CD4-positive, alpha-beta T cell (primary cell): ENCODE measurements around the gene STIM2. TPM values are rescaled to one million over a fixed set of nuclear protein-coding genes. Genes with fewer than 3 reads are reported as not detected.

Source experiments
- ATAC-seq: fragments of 200-7000 bp; cut with Tn5 transposase; one replicate; pipeline ENCODE4 v1.10.0; 2022; ENCODE audit warnings: mild to moderate bottlenecking; ENCODE audit not compliant: poor library complexity
- CTCF ChIA-PET: fragments of 350-600 bp; sonication (Branson Sonifier 250); formaldehyde crosslinking; loops from one replicate; lab custom pipeline; 2021; ENCODE audit warnings: antibody characterized with exemption, inconsistent platforms; lab: Charles Lee
- POLR2A ChIA-PET: fragments of 350-600 bp; sonication (Branson Sonifier 250); formaldehyde crosslinking; loops from one replicate; lab custom pipeline; 2021; ENCODE audit warnings: antibody characterized with exemption, inconsistent platforms; lab: Charles Lee
- DNase-seq, 14 experiments: peaks; one replicate each; pipeline ENCODE4 v3.0.0-alpha.2; 2013 to 2020; ENCODE audit warnings: mixed read lengths in 2 of 14
- H3K27ac ChIP-seq, 2 donors: one replicate each; pipeline versions ENCODE4 v1.5.1 to v1.7.0; 2013; ENCODE audit warnings: low read length in 2 of 2, low read depth in 1 of 2, mild to moderate bottlenecking in 1 of 2
- H3K27me3 ChIP-seq, 2 experiments: 1 replicate in 1 of 2; 2 replicates in 1 of 2; pipeline versions ENCODE4 v1.6.1 to v1.7.0; 2013; ENCODE audit warnings: low read length in 2 of 2, control low read depth in 1 of 2, mild to moderate bottlenecking in 1 of 2, moderate library complexity in 1 of 2; ENCODE audit not compliant: insufficient read depth in 2 of 2, control insufficient read depth in 1 of 2
- H3K36me3 ChIP-seq: one replicate; pipeline ENCODE4 v1.6.1; 2013; ENCODE audit warnings: low read length, control low read depth; ENCODE audit not compliant: insufficient read depth
- H3K4me1 ChIP-seq: one replicate; pipeline ENCODE4 v1.6.1; 2013; ENCODE audit warnings: low read length, control low read depth; ENCODE audit not compliant: insufficient read depth
- H3K4me3 ChIP-seq: one replicate; pipeline ENCODE4 v1.5.1; 2013; ENCODE audit warnings: mild to moderate bottlenecking, low read length, moderate library complexity
- H3K9me3 ChIP-seq, 2 experiments: 1 replicate in 1 of 2; 2 replicates in 1 of 2; pipeline versions ENCODE4 v1.6.1 to v1.7.0; 2013; ENCODE audit warnings: low read length in 2 of 2, mild to moderate bottlenecking in 2 of 2, control low read depth in 1 of 2, moderate library complexity in 1 of 2; ENCODE audit not compliant: control insufficient read depth in 1 of 2, insufficient read depth in 1 of 2
- H3K27ac Mint-ChIP-seq: one replicate; pipeline ENCODE4 v1.8.0; 2020; ENCODE audit warnings: mixed read lengths
- H3K27me3 Mint-ChIP-seq: one replicate; pipeline ENCODE4 v1.8.0; 2021; ENCODE audit warnings: mixed read lengths
- H3K36me3 Mint-ChIP-seq: one replicate; pipeline ENCODE4 v1.8.0; 2021; ENCODE audit warnings: low read depth, mixed read lengths
- H3K4me1 Mint-ChIP-seq: one replicate; pipeline ENCODE4 v1.8.0; 2021; ENCODE audit warnings: low read depth, mixed read lengths
- H3K4me3 Mint-ChIP-seq: one replicate; pipeline ENCODE4 v1.8.0; 2020; ENCODE audit warnings: mild to moderate bottlenecking, mixed read lengths
- H3K9me3 Mint-ChIP-seq: one replicate; pipeline ENCODE4 v1.8.0; 2020; ENCODE audit warnings: mixed read lengths
- intact Hi-C, 2 experiments: fragments of 100-400 bp; cut with DNase I in 1 of 2; cut with micrococcal nuclease in 1 of 2; formaldehyde crosslinking; loops; one replicate each; pipeline versions ENCODE4 v1.15.1 to v1.9.0; 2023 to 2025; cut with DNase I, micrococcal nuclease
- total RNA-seq, 174 experiments: library from RNA in 2 of 174; stranded (reverse) in 2 of 174; gene quantifications; one replicate each; pipeline ENCODE4 v1.2.3 and lab custom pipeline; 2021 to 2026
- TF ChIP-seq, protein P1 (sequence below): fragments of 200-600 bp; IDR thresholded peaks from one replicate; pipeline ENCODE4 v1.8.0; 2022; ENCODE audit warnings: antibody characterized with exemption, mild to moderate bottlenecking

The STIM2 gene
- total RNA-seq, 2 experiments from 2014 or later, result 53.7 to 54.9 TPM

DNA sequence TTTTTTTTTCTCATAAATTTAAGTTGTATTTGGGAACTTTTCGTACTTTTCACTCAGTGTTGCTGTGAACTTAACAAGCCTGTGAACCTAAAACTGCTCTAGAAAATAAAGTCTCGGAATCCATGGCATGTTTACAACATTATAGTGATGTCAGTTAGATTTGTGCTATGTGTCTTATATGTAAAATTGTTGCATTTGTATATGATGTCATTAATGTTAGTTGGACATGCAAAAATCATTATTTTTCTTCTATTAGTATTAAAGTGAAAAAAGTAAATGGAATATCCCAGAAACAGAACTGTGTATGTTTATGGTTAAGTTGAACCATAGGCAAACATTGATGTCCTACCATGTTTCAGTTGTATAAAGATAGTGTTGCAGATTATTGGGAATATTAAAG, 85.2 kb downstream of the STIM2 start:
- H3K27me3 Mint-ChIP-seq, result no peaks in the 10 kb centered on the region
- TF ChIP-seq, protein P1, sequence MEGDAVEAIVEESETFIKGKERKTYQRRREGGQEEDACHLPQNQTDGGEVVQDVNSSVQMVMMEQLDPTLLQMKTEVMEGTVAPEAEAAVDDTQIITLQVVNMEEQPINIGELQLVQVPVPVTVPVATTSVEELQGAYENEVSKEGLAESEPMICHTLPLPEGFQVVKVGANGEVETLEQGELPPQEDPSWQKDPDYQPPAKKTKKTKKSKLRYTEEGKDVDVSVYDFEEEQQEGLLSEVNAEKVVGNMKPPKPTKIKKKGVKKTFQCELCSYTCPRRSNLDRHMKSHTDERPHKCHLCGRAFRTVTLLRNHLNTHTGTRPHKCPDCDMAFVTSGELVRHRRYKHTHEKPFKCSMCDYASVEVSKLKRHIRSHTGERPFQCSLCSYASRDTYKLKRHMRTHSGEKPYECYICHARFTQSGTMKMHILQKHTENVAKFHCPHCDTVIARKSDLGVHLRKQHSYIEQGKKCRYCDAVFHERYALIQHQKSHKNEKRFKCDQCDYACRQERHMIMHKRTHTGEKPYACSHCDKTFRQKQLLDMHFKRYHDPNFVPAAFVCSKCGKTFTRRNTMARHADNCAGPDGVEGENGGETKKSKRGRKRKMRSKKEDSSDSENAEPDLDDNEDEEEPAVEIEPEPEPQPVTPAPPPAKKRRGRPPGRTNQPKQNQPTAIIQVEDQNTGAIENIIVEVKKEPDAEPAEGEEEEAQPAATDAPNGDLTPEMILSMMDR, result no peak
- Histone ChIP-seq H3K27ac (no peak overlapping the region), H3K4me3 (no peak overlapping the region), H3K9me3 (peaks cover 4 to 5% of the 10 kb centered on the region in 2 experiments), H3K27me3 (no peaks in the 10 kb centered on the region), H3K4me1 (no peaks in the 10 kb centered on the region), H3K36me3 (no peaks in the 10 kb centered on the region)
- peaks cover 57% of the 10 kb centered on the region for H3K4me1 Mint-ChIP-seq
- ATAC-seq, result no peak
- H3K9me3 Mint-ChIP-seq, result no peaks in the 10 kb centered on the region
- H3K27ac Mint-ChIP-seq, result no peak overlapping the region
- H3K4me3 Mint-ChIP-seq, result no peak overlapping the region
- POLR2A ChIA-PET, result no interaction called here
- intact Hi-C loops, result no loop called here
- no peak for DNase-seq
- peaks cover 49% of the 10 kb centered on the region for H3K36me3 Mint-ChIP-seq
- CTCF ChIA-PET, result no interaction called here

DNA sequence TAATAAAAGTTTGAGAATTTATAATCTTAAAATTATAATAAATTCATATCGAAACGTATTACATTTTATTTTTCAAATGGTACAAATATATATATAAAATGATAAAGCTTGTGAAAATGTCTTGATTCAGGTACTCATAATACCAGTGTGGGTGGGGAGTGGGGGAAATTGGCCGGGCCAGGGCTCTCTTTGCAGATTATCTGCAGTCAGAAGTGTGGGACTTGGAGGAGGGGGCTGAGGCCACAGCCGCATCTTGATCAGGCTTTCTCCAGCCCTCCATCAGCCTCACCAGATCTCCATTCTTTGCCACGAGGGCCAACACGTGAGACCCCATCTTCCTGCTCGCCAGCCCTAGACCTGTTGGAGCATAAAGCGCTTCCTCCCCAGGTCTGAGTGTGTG, 86.7 kb downstream of the STIM2 start:
- peaks cover 59% of the 10 kb centered on the region for H3K4me1 Mint-ChIP-seq

DNA sequence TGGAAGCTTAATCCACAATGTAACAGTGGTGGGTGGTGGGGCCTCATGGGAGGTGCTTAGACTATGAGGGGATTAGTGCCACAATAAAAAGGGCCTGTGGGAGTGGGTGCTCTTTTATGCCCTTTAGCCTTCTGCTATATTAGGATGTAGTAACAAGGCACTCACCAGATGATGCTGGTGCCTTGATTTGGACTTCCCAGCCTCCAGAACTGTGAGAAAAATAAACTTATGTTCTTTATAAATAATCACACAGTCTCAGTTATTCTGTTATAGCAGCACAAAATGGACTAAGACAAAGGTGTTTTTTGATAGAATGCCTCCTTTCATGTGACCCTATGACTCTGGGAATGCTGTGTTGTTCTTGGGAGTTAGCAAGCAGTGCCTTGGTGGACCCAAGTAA, 89.8 kb downstream of the STIM2 start:
- intact Hi-C loops, result no loop called here
- ChIA-PET POLR2A (interaction anchor here (0.7 kb wide), 1 partner anchor 12 kb away, joined by 3 read pairs; no protein-coding TSS in a partner anchor), CTCF (no interaction called here)
- Histone ChIP-seq H3K27me3 (no peaks in the 10 kb centered on the region), H3K4me1 (peaks cover 3% of the 10 kb centered on the region), H3K9me3 (peaks cover 4 to 5% of the 10 kb centered on the region in 2 experiments), H3K36me3 (no peaks in the 10 kb centered on the region), H3K4me3 (no peak overlapping the region), H3K27ac (no peak overlapping the region)
- no peaks in the 10 kb centered on the region for H3K9me3 Mint-ChIP-seq
- peaks cover 53% of the 10 kb centered on the region for H3K4me1 Mint-ChIP-seq
- DNase-seq (no peak), ATAC-seq (no peak)
- no peak overlapping the region for H3K4me3 Mint-ChIP-seq
- H3K36me3 Mint-ChIP-seq, result peaks cover 58% of the 10 kb centered on the region
- H3K27me3 Mint-ChIP-seq, result no peaks in the 10 kb centered on the region
- TF ChIP-seq, protein P1, result no peak
- no peak overlapping the region for H3K27ac Mint-ChIP-seq

More for the DNA sequence above, 86.7 kb downstream of the STIM2 start:
- Histone ChIP-seq H3K4me1 (no peaks in the 10 kb centered on the region), H3K36me3 (no peaks in the 10 kb centered on the region), H3K27me3 (no peaks in the 10 kb centered on the region), H3K9me3 (peaks cover 4 to 5% of the 10 kb centered on the region in 2 experiments), H3K4me3 (no peak overlapping the region), H3K27ac (no peak overlapping the region)
- Mint-ChIP-seq H3K27me3 (no peaks in the 10 kb centered on the region), H3K36me3 (peaks cover 61% of the 10 kb centered on the region), H3K27ac (no peak overlapping the region), H3K4me3 (no peak overlapping the region), H3K9me3 (no peaks in the 10 kb centered on the region)
- TF ChIP-seq, protein P1, result no peak
- CTCF ChIA-PET, result no interaction called here
- no peak for DNase-seq
- POLR2A ChIA-PET, result interaction anchor here (1.2 kb wide), 1 partner anchor 60 kb away, joined by 3 read pairs; no protein-coding TSS in a partner anchor
- no peak for ATAC-seq
- intact Hi-C loops, result no loop called here
